ENCODE results near the gene RASA4B. TPM values are rescaled to one million over a fixed set of nuclear protein-coding genes. Genes with fewer than 3 reads are reported as not detected.
"Not testable (repeated sequence)": the region's sequence is repeated elsewhere in the genome, so short reads cannot be mapped to it uniquely, and the experiment has no call there.

Gene RASA4B
- total RNA-seq, 2 experiments from 2014 or later, result 26.0 to 31.3 TPM

DNA sequence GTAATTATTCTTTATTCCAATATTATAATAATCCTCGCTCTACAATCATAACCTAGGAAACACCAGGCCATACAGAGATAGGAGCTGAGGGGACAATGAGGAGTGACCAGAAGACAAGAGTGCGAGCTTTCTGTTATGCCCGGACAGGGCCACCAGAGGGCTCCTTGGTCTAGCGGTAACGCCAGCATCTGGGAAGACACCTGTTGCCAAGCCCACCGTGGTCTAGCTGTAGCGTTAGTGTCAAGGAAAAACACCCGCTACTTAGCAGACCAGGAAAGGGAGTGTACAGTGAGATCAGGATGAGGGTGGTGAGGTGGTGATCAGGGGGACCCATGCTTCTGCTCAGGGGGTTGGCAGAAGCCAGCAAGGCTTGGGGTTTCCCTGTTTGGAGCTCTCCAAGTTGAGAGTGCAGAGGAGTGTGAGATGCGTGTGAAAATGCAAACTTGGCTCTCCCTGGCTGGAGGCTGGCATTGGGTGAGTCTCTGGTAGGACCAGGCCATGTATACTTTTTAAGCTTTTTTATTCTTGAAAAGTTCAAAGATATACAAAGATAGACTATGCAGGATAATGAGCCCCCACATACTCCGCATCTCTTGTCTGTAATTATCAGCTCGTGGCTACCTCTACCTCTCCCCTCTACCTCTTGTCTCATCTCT is 37.5 kb downstream of the RASA4B start:
- CTCF ChIA-PET; H3K9me3 Mint-ChIP-seq; ATAC-seq; H3K4me3 Mint-ChIP-seq; POLR2A ChIA-PET; H3K36me3 Mint-ChIP-seq (ENCODE audit: low read depth); H3K4me1 Mint-ChIP-seq (ENCODE audit: low read depth); H3K27ac Mint-ChIP-seq; H3K27me3 Mint-ChIP-seq; intact Hi-C loops (cut with micrococcal nuclease): not testable (repeated sequence)
- TF ChIP-seq, protein P1, sequence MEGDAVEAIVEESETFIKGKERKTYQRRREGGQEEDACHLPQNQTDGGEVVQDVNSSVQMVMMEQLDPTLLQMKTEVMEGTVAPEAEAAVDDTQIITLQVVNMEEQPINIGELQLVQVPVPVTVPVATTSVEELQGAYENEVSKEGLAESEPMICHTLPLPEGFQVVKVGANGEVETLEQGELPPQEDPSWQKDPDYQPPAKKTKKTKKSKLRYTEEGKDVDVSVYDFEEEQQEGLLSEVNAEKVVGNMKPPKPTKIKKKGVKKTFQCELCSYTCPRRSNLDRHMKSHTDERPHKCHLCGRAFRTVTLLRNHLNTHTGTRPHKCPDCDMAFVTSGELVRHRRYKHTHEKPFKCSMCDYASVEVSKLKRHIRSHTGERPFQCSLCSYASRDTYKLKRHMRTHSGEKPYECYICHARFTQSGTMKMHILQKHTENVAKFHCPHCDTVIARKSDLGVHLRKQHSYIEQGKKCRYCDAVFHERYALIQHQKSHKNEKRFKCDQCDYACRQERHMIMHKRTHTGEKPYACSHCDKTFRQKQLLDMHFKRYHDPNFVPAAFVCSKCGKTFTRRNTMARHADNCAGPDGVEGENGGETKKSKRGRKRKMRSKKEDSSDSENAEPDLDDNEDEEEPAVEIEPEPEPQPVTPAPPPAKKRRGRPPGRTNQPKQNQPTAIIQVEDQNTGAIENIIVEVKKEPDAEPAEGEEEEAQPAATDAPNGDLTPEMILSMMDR (IDR thresholded peaks at IDR 0.05), result peak; percentile 28
- DNase-seq, result peak; percentile 56

DNA sequence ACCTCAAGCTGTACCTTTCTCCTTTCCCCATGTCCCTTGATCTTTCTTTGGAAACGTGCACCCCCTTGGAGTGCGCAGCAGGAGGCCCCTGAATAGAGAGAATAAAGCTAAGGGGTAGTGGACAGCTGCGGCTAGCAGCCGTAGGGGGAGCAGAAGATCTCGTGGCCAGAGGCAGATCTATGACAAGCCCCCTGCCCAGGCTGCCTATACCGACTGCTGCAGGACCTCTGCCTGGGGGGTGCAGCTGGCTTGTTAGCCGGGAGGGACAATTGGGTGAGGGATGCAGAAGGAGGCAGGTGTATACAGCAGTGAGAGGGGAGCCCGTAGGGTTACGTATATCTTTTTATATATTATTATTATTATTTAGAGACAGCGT is 38.4 kb downstream of the RASA4B start:
- H3K27me3 Mint-ChIP-seq; H3K4me1 Mint-ChIP-seq (ENCODE audit: low read depth); DNase-seq; H3K9me3 Mint-ChIP-seq; H3K27ac Mint-ChIP-seq; POLR2A ChIA-PET; CTCF ChIA-PET; H3K4me3 Mint-ChIP-seq; intact Hi-C loops (cut with micrococcal nuclease); H3K36me3 Mint-ChIP-seq (ENCODE audit: low read depth): not testable (repeated sequence)
- ATAC-seq, result peak; percentile 12

DNA sequence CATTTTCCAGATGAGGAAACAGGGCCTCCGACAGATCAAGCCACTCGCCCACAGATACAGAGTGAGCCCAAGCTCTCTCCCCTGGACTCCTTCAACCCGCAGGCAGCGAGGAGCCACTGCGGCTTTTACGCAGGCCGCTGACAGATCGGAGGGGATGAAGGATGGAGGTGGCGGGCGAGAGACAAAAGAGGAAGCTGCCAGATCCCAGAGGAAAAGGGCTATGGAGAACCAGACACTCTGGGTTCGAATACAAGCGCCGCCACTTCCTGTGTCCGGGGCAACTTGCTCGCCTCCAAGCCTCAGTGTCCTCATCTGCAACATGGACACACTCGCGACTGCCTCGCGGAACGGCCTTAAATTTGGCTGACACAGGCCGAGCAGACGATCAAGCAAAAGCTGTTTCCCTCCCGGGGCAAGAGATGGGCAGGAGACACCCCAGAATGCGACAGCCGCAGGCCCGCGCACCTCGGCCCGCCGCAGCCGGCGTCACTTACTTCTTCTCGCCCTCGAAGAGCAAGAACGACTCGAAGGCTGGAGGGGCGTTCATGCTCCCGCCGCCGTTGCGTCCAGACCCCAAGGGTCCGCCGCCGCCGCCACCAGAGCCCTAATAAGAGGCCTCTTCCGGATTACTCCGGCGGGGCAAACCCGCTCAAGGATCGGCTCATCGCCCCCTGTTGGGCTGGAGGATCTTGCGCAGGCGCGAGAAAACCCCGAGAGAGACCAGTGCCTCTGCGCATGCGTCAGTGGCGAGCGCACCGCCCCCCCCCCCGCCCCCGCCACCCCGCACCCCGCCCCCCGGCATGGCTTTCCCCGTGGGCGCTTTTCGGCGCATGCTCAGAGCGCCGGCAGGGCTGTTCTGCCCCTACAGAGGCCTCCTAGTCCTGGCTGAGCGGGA is 39.0 kb downstream of the RASA4B start, which contains the start of gene POLR2J:
Gene POLR2J (minus strand): TSS at position 609 of the 895 bp plus-strand sequence. CDS start 62 bp downstream, at position 547.
- ATAC-seq (peak; percentile 94), DNase-seq (peak; percentile 77)
- H3K4me1 Mint-ChIP-seq (ENCODE audit: low read depth); intact Hi-C loops (cut with micrococcal nuclease); H3K27me3 Mint-ChIP-seq; H3K36me3 Mint-ChIP-seq (ENCODE audit: low read depth); POLR2A ChIA-PET; H3K9me3 Mint-ChIP-seq; CTCF ChIA-PET: not testable (repeated sequence)
- peak within 1 kb of the TSS; percentile 88 for H3K27ac Mint-ChIP-seq
- H3K4me3 Mint-ChIP-seq, result peak within 1 kb of the TSS; percentile 87

DNA sequence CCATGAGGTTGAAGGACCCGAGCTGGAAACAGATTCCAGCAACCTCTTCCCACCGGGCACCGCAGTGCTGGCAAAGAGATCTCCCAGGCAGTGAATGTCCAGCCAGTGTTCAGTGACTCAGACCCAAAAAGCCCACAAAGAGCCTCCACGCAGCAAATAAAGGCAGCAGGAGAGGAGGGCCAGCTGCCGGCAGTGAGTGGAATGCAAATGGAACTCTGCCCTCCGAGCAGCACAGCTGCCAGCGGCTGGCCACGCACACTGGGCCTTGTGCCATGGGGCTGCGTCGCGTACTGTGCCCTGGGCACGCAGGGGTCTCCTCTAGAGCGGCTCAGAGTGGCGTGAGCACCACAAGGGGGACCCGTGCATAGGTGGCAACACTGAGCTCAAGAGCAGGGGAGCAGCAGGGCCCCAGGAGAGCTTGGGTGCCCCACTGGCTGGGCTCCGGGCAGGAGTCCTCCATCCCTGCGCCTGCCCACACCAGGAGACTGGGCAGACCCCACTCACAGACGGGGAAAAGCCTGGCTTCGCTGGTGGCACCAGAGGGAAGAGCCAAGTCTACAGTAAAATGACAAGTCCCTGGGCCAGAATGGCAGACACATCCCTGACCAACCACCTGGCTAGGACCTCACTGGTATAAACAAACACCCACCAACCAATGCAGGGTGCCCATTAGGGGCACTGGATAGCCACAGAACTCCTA is 42.7 kb downstream of the RASA4B start:
- DNase-seq; intact Hi-C loops (cut with micrococcal nuclease); ATAC-seq; H3K4me1 Mint-ChIP-seq (ENCODE audit: low read depth); H3K4me3 Mint-ChIP-seq; POLR2A ChIA-PET; H3K9me3 Mint-ChIP-seq; H3K27me3 Mint-ChIP-seq; H3K36me3 Mint-ChIP-seq (ENCODE audit: low read depth); H3K27ac Mint-ChIP-seq; CTCF ChIA-PET: not testable (repeated sequence)

DNA sequence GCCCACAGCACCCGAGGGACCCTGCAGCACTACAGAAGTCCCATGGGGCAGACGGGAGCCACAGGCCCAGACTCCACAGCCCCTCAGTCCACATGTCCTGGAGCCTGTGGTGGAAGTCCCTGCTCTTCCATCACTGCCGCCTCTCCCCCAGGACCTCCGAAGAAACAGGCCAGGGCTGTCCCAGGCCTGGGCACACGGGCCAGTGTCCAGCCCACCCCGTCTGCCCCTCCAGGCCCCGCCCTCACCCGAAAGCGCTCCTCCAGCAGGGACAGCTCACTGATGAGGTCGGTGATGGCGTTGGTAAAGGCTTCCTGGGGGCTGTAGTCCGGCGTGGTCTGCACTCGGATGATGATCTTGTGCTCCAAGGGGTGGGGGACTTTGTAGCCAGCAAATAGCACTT is 43.5 kb downstream of the RASA4B start:
- intact Hi-C loops (cut with micrococcal nuclease); H3K9me3 Mint-ChIP-seq; H3K27ac Mint-ChIP-seq; H3K4me1 Mint-ChIP-seq (ENCODE audit: low read depth); DNase-seq; H3K4me3 Mint-ChIP-seq; ATAC-seq; CTCF ChIA-PET; H3K27me3 Mint-ChIP-seq; H3K36me3 Mint-ChIP-seq (ENCODE audit: low read depth): not testable (repeated sequence)
- POLR2A ChIA-PET, result interaction anchor here (1.2 kb wide), 1 partner anchor 10 kb away, joined by 3 read pairs; the partner anchor contains the start of gene ALKBH4

DNA sequence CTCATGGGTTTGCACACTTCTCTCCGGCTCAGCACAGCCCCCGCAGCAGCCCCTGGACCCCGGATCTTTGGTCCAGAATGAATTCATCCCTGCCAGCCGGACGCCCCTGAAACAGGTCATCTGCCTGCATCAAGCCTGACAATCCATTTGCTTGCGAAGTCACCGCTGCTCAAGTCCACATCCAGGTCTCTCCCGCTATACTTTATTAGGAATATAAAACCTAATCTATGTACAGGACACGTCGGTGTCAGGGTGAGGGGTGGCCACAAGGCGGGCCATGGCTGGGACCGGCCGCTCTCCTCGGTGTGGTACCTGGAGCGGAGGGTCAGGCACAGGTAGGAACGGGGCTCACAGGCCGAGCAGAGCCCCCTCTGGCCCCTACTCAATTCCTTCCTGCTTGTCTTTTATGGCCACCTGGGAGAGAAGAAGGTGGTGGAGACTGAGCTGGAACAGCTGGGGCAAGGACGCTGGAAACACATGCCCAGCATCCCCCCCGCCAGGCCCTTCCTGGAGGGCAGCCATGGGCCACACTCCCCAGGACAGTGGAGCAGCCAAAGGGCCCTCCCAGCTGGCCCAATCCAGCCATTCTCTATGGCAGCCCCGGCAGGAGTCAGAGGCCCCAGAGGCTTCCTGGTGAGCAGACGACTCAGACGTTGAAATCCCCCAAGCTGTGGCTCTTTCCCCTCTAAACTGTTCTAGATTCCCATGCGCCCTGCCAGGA is 44.1 kb downstream of the RASA4B start:
- Mint-ChIP-seq H3K27ac (no peak overlapping the region), H3K4me3 (no peak overlapping the region), H3K27me3 (no peaks in the 10 kb centered on the region), H3K9me3 (no peaks in the 10 kb centered on the region), H3K4me1 (ENCODE audit: low read depth) (no peaks in the 10 kb centered on the region), H3K36me3 (ENCODE audit: low read depth) (peaks cover 4% of the 10 kb centered on the region)
- CTCF ChIA-PET, result interaction anchor here (2.5 kb wide), 1 partner anchor 61 kb away, joined by 6 read pairs; no protein-coding TSS in a partner anchor
- ATAC-seq (no peak), DNase-seq (no peak)
- POLR2A ChIA-PET, result interaction anchor here (1.2 kb wide), 1 partner anchor 9 kb away, joined by 3 read pairs; the partner anchor contains the start of gene ALKBH4
- intact Hi-C loops (cut with micrococcal nuclease), result no loop called here
- TF ChIP-seq, protein P1 (IDR thresholded peaks at IDR 0.05), result no peak

Measured in activated CD8-positive, alpha-beta T cell treated with anti-CD3 and anti-CD28 coated beads for 36 hours (primary cell).